Mucosa of descending colon (tissue), 3 donors: ENCODE measurements around the gene SLC8A2. TPM values are rescaled to one million over a fixed set of nuclear protein-coding genes. Genes with fewer than 3 reads are reported as not detected.
A peak's percentile ranks its signal among the peaks of the same experiment; 100 is the strongest.

ENCODE experiments used
- ATAC-seq: fragments of 200-7000 bp; cut with Tn5 transposase; one replicate; pipeline ENCODE4 v1.9.1; 2020; ENCODE audit warnings: mild to moderate bottlenecking, moderate library complexity
- DNase-seq, 3 donors: peaks; one replicate each; pipeline ENCODE4 v3.0.0-alpha.2; 2020
- H3K36me3 ChIP-seq: fragments of 200-600 bp; one replicate; pipeline ENCODE4 v1.8.0; 2021; ENCODE audit warnings: low read depth, mild to moderate bottlenecking
- H3K4me1 ChIP-seq: fragments of 200-600 bp; one replicate; pipeline ENCODE4 v1.8.0; 2021; ENCODE audit warnings: low read depth, mild to moderate bottlenecking
- H3K4me3 ChIP-seq: fragments of 200-600 bp; one replicate; pipeline ENCODE4 v1.8.0; 2021; ENCODE audit warnings: mild to moderate bottlenecking
- H3K9me3 ChIP-seq: fragments of 200-600 bp; one replicate; pipeline ENCODE4 v1.8.0; 2021; ENCODE audit warnings: mild to moderate bottlenecking
- intact Hi-C, 2 donors: fragments of 100-400 bp; cut with DNase I in 1 of 2; cut with micrococcal nuclease in 1 of 2; formaldehyde crosslinking; loops; one replicate each; pipeline versions ENCODE4 v1.11.0 to v1.11.1; 2022; cut with DNase I, micrococcal nuclease
- total RNA-seq, 3 donors: library from RNA; stranded (reverse); fragmentation: NEBNext Ultra II Directional in 2 of 3; extraction: Animal tissue kit (Norgen Biotek cat#: 25700) in 2 of 3; gene quantifications; one replicate each; pipeline versions ENCODE4 v1.2.1 to v1.2.4, GENCODE V29; 2021 to 2023
- TF ChIP-seq, protein P1 (sequence below): fragments of 200-600 bp; IDR thresholded peaks from one replicate; pipeline ENCODE4 v1.8.0; 2022; ENCODE audit warnings: antibody characterized with exemption, mild to moderate bottlenecking
- donor health status: DM: no; HTN: no; CAD: no; lungs with moderate emphysema.
- donor health status: DM: no; HTN: no; CAD: no.
- donor health status: DM: no; HTN: yes; CAD: no.

Gene SLC8A2
- total RNA-seq, 3 donors from 2014 or later = 0.75 to 17.5 (median 2.1) TPM

DNA sequence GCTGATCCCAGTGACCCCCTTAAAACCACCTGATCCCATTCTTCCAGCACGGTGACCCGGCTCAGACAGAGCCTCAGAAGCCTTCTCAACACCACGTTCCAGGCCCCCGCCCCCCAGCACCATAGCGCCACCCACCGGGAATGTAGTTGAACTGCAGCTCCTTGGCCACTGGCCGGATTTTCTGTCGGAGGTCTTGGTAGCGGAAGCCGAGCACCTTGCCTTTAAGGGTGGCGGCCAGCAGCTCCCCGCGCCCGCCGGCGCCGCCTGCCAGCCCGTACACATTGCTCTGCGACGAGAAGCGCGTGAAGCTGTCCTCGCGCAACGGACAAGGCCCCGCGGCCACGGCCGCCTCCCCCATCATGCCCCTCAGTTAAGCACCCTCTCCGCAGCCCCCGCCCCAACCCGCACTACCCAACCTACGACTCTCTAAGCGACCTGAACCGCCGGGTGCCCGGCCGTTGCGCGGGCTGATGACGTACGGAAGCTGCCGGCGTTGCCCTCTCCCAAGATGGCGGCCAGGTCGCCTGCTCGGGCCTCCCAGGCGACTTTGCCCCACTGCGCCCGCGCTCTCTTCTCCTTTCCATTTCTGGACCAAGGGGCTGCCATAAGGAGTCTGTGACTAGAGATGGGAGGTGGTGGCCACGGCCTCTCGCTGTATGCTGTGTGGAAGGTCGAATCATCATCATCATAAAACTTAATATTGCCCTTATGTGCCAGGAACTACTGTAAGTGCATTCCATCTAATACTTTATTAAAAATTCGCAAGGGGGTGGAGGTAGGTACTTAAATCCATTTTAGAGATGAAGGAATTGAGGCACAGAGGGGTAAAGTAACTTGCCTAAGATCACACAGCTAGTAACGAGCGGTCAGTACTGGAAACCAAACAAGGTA, 12.4 kb upstream of the SLC8A2 start, which contains the start of gene KPTN:
Gene KPTN, minus strand, starts transcription at position 420 of the 891 bp plus-strand sequence. Its CDS starts 59 bp downstream, at position 361.
- H3K9me3 ChIP-seq = no peaks in the 10 kb centered on the region
- TF ChIP-seq, protein P1, sequence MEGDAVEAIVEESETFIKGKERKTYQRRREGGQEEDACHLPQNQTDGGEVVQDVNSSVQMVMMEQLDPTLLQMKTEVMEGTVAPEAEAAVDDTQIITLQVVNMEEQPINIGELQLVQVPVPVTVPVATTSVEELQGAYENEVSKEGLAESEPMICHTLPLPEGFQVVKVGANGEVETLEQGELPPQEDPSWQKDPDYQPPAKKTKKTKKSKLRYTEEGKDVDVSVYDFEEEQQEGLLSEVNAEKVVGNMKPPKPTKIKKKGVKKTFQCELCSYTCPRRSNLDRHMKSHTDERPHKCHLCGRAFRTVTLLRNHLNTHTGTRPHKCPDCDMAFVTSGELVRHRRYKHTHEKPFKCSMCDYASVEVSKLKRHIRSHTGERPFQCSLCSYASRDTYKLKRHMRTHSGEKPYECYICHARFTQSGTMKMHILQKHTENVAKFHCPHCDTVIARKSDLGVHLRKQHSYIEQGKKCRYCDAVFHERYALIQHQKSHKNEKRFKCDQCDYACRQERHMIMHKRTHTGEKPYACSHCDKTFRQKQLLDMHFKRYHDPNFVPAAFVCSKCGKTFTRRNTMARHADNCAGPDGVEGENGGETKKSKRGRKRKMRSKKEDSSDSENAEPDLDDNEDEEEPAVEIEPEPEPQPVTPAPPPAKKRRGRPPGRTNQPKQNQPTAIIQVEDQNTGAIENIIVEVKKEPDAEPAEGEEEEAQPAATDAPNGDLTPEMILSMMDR = peak; percentile 78
- DNase-seq (peak; percentile 90 to 94 (median 91)), ATAC-seq (peak; percentile 95)
- peak within 1 kb of the TSS; percentile 31 for H3K4me3 ChIP-seq
- no peaks in the 10 kb centered on the region for H3K36me3 ChIP-seq
- peaks cover 8% of the 10 kb centered on the region for H3K4me1 ChIP-seq
- intact Hi-C loops = no loop called here

DNA sequence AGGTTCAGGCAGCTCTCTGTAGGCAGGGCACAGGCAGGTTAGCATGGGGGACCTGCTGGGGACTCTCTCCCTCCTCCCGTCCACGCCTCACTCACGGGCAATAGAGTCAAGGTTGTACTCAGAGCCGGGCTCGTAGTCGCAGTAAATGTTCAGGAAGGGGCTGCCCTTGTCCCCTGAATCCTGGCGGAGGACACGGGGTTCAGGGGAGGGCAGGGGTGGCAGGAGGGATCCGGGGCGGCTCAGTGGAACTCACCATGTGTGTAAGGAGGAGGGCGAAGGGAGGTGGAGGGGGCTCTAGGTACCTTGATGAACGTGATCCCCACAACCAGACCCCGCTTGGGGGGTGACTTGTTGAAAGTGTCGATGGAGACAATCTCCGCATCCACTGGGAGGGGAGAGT, 11.5 kb upstream of the SLC8A2 start:
- Histone ChIP-seq H3K36me3 (no peaks in the 10 kb centered on the region), H3K9me3 (no peaks in the 10 kb centered on the region), H3K4me3 (no peak overlapping the region), H3K4me1 (peaks cover 8% of the 10 kb centered on the region)
- TF ChIP-seq, protein P1 = no peak
- intact Hi-C loops = no loop called here
- DNase-seq = no peak
- no peak for ATAC-seq

DNA sequence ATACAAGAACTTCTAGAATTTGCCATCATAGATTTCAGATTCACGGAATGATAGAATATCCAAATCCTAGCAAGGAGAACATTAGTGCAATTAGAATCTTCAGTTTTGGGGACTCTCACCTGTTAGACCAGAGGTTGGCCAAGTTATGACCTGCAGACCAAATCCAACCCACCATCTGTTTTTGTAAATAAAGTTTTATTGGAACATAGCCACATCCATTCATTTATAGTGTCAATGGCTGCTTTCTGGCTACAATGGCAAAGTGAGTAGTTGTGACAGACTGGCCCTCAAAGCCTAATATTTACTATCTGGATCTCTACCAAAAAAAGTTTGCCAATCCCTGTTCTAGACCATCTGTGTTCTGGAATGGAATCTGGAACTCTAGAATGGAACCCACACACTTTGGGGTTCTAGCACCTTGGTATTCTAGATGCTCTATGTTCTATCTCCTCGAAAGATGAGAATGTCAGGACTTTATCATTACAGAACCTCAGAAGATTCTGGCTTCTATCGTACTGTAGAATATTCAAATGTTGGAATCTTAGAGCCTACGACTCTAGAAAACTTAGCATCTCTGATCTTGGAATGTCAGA, 9.9 kb upstream of the SLC8A2 start:
- no peaks in the 10 kb centered on the region for H3K36me3 ChIP-seq
- intact Hi-C loops = no loop called here
- no peak overlapping the region for H3K4me3 ChIP-seq
- no peaks in the 10 kb centered on the region for H3K9me3 ChIP-seq
- ATAC-seq (no peak), DNase-seq (no peak)
- peaks cover 8% of the 10 kb centered on the region for H3K4me1 ChIP-seq
- TF ChIP-seq, protein P1 = no peak

DNA sequence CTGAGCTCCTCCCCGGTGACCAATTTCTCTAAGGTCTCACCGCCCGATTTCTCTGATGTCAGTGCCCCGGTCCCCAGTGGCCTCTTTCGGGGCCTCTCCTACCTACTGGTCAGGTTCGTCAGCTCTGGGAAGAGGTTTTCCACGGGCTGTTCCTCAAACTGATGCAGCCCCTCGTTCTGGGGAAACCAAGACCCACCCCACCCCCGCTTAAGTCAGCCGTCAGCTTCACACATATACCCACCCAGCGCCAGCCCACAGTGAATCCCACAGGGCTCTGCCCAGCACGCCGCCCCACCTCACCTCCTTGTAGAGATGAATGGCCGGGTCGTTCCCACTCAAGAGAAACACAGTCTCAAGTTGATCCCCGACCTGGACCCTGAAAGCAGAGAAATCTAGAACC, 9.0 kb upstream of the SLC8A2 start:
- no peaks in the 10 kb centered on the region for H3K9me3 ChIP-seq
- TF ChIP-seq, protein P1 = no peak
- intact Hi-C loops = no loop called here
- no peak for ATAC-seq
- no peak overlapping the region for H3K4me3 ChIP-seq
- H3K36me3 ChIP-seq = no peaks in the 10 kb centered on the region
- DNase-seq = no peak
- H3K4me1 ChIP-seq = peaks cover 8% of the 10 kb centered on the region

DNA sequence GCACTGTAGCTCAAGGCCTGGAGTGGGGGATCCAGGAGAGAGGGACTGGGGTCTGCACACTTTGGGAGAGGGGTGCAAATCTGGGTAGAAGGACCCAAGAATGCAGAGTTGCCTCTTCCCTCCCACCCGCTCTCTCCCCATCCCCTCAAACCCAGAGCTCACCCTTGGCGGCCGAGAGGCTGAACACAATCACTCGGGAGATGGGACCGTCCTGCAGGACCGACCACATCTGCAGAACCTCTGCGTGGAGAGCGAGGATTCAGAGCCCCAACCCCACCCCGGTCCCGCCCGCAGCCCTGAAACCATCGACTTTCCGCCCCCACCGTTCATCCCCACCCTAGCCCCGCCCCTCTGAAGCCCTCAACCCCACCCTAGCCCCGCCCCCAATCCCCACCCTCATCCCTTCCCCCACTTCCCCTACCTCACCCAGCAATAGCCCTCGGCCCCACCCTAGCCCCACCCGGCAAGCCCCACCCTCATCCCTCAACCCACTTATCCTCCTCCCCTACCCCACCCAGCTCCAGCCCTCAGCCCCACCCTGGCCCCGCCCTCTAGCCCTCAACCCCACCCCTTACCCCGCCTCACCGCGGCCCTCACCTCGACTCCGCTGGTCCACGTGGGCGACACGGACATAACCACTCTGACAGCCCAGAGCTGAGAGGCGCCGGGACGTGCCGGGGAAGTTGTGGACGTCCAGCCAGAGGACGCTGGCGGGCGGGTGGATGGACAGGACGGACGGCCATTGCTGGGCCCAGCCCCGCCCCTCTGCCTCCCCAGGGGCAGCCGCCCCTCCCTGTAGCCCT, 8.2 kb upstream of the SLC8A2 start:
- ATAC-seq (no peak), DNase-seq (no peak)
- Histone ChIP-seq H3K4me3 (no peak overlapping the region), H3K9me3 (no peaks in the 10 kb centered on the region), H3K4me1 (peaks cover 3% of the 10 kb centered on the region), H3K36me3 (no peaks in the 10 kb centered on the region)
- TF ChIP-seq, protein P1 = no peak
- intact Hi-C loops = no loop called here
